ENCODE results near the gene DDR1.

DDR1 gene

DNA sequence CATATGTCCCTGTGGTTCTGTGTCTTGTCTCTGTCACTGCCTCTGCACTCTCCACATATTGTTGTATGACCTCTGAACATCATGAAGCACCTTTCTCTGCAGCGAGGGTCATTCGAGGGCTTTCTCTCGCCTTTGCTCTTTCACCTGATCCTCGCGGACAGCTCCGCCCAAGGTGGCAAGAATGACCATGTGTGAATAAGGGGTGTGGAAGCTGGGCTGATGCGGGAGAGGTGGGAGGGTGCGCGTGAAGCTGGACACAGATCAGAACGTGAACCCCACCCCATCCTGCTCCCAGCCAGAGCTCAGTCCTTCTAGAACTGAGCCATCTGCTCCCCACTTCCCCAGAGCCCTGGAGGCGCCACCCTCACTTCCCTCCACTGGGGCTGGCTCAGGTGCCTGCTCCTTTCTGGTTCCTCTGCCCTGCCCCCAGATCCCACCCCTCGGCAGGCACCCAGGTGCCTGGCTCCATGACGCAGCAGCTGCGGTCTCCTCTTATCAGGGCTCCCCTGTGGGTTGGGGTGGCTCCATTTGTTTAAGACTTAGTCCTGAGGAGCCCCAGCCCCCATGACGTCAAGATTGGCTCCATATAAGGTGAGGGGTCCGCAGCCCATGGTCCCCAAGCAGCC is 56.2 kb downstream of the DDR1 start, which contains the start of gene MUCL3:
TSS of gene MUCL3 (plus strand) at position 613 of the 626 bp plus-strand sequence. CDS start 27 bp downstream, outside the sequence.
- DNase-seq (ENCODE audit: low spot score), result no peak
- Histone ChIP-seq H3K27ac (no peak within 1 kb of the TSS), H3K4me3 (no peak within 1 kb of the TSS)
- TF ChIP-seq CTCF (IDR thresholded peaks at IDR 0.05), result no peak

GRCh38 chr6:30942338-30943060 is 58.2 kb downstream of the DDR1 start:
- Histone ChIP-seq H3K27ac (no peak overlapping the region), H3K4me3 (peak overlapping the region; percentile 45)
- DNase-seq (ENCODE audit: low spot score), result no peak
- TF ChIP-seq CTCF (IDR thresholded peaks at IDR 0.05), result no peak

- Histone ChIP-seq H3K4me3 (no peak overlapping the region), H3K27ac (no peak overlapping the region)
- no peak for TF ChIP-seq CTCF (IDR thresholded peaks at IDR 0.05)
- DNase-seq (ENCODE audit: low spot score), result no peak
These were observed 59.7 kb downstream of the DDR1 start for GRCh38 chr6:30944051-30944450.

- no peak for DNase-seq (ENCODE audit: low spot score)
- no peak for TF ChIP-seq CTCF (IDR thresholded peaks at IDR 0.05)
- Histone ChIP-seq H3K27ac (no peak overlapping the region), H3K4me3 (no peak overlapping the region)
These were observed 61.0 kb downstream of the DDR1 start for GRCh38 chr6:30945281-30945680.

DNA sequence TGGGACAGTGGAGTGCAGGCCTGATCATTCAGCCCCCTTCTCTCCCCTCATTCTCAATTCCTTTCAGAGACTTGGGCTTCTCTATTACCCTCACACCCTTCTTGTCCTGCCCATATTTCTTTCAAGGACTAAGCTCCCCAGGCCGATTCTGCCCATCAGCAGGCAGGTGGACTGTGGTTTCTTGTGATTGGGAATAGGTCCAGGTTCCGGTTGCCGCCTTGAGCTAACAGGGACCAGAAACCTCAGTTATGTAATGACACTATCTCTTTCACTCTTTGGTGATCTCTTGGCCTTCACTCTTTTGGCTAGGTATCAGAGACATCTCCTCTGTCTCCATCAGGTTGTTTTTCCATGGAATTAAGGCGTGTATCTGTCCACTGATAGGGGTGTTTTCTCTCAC is 62.9 kb downstream of the DDR1 start:
- Histone ChIP-seq H3K27ac (no peak overlapping the region), H3K4me3 (no peak overlapping the region)
- no peak for TF ChIP-seq CTCF (IDR thresholded peaks at IDR 0.05)
- DNase-seq (ENCODE audit: low spot score), result no peak

GRCh38 chr6:30948811-30949210 is 64.5 kb downstream of the DDR1 start:
- no peak for DNase-seq (ENCODE audit: low spot score)
- TF ChIP-seq CTCF (IDR thresholded peaks at IDR 0.05), result no peak

More at GRCh38 chr6:30948811-30949210, 64.5 kb downstream of the DDR1 start:
- Histone ChIP-seq H3K4me3 (no peak overlapping the region), H3K27ac (no peak overlapping the region)
